Stimulated activated CD8-positive, alpha-beta memory T cell treated with anti-CD3 and anti-CD28 coated beads, Interleukin-7, amount 100 ng/mL, for 48 hours (primary cell): ENCODE measurements around the gene PPCDC.

Experiments
- DNase-seq, 2 donors: peaks; one replicate each; pipeline ENCODE4 v3.0.0-alpha.2; 2020; ENCODE audit warnings: low read depth in 1 of 2; ENCODE audit errors: extremely low read depth in 1 of 2

Gene PPCDC

DNA sequence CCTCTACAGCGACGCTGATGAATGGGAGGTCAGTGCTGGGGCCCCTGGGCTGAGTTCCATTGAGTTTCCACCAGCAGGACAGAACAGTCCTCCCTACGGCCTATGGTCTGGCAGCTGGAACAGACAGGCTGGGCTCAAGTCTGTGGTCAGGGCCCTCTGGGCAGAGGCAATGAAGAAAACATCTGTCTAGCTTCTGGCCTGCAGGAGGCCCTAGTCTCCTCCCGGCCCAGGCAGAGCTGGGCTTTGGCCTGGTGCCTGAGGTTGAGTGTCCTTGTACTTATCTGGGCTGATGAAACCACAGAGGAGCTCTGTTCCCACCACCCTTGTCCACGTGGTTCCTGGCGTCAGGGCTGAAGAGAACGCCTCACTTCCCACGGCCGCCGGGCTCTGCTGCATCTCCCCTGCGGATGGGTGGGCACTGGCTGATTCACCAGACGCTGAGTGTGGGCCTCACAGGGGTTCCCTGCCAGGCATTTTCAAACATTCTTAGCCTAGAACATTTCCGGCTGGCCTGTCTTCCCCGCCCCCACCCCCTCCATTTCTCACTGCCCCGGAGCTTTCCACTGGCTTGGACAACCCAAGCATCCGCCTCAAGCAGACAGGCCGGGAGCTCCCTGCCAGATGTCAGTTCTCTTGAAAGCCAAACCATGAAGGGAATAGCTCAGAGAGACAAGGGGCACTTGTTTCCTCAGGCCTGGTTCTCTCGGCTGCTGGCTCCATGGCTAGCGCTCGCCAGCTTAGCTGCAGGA, 20.3 kb downstream of the PPCDC start:
- DNase-seq = no peak

DNA sequence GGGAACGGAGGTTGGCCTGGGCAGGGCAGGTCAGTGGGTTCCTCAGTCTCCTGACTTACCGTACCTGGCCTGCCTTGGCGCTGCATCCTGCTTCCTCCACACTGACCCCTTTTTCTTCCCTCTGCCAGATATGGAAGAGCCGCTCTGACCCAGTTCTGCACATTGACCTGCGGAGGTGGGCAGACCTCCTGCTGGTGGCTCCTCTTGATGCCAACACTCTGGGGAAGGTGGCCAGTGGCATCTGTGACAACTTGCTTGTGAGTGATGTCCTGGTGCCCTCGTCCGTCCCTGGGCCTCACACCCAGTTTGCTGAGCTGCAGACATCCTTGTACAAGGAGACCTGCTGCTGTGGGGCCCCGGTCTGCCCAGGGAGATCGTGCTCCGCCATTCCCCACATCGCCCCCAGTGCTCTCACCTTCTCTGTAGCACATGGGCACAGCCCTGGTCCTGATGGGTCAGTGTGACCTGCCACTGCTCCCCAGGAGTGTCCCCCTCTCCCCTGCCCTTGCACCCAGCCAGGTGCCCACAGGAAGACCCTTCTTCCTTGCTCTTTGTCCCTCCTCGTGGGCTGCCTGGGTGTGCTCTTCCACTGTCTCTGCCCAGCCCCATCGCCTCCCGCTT, 21.0 kb downstream of the PPCDC start:
- DNase-seq = no peak

DNA sequence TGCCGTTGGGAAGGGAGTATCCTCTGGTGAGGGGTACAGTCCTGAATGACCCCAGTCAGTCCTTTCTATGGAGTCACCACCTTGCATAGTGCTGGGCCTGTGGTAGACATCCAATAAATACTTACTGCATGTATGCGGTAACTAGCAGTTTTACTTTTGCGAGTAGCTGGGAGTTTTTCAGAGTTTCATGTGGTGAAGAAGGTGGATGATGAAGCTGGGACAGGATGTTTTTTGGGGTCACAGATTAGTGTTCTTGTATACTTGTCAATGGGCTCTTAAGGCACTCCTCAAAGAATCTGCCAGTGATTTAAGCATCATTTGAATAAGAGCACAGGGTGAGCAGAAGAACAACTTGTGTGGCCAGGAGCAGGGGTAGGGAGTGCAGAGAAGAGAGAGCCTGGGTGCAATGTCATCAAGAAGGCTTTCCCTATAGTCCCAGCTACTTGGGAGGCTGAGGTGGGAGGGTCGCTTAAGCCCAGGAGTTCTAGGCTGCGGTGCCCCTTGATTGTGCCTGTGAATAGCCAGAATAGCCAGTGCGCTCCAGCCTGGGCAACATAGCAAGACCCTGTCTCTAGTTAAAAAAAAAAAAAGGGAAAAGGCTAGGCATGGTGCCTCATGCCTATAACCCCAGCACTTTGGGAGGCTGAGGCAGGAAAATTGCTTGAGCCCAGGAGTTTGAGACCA, 22.1 kb downstream of the PPCDC start:
- DNase-seq = no peak

DNA sequence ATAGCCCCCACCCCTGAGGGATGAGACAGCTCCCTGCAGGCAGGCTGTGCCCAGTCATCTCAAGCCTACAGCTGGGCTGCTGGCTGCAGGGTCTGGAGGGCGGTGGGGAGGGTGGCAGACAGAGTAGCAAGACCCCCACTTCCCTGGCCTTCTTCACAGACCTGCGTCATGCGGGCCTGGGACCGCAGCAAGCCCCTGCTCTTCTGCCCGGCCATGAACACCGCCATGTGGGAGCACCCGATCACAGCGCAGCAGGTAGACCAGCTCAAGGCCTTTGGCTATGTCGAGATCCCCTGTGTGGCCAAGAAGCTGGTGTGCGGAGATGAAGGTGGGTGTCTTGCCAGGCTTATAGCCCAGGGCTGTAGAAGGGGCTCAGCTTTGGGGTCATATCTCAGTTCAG, 25.0 kb downstream of the PPCDC start:
- no peak for DNase-seq

DNA sequence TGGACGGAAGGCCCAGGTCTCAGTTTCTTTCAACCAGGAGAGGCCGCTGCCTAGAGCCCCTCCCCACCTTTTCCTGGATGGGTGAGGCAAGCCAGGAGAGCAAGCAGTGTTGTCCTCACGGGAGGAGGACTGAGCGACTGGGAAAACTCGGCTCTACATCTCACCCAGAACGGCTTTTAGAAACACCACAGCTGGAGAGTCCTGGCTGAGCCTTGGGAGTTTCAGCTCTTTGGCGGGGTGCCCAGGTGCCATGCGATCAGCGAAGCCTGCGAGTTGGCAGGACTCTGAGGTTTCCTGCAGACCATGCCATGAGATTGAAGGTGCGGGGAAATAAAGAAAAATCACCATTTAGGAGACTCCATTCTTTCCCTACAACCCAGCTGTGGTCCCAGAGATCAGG, 26.0 kb downstream of the PPCDC start:
- DNase-seq = no peak

DNA sequence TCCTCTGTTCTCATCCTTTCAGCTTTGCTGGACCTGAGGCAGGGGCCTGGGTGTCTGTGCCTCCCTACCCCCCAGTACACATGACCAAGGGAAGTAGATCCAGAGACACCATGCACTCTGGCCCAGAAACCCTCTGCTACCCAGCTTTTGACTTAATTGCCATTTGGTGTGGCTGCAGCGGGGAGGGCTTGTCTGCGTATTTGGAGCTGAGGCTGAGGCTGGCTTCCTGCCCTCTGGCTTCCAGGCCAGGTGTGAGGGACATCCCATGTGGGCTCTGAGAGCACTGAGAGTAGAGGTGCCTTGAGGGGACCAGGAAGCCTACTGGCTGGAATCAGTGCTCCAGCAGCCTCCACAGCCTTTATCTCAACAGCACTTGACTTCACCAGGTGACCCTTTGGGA, 26.9 kb downstream of the PPCDC start:
- no peak for DNase-seq

DNA sequence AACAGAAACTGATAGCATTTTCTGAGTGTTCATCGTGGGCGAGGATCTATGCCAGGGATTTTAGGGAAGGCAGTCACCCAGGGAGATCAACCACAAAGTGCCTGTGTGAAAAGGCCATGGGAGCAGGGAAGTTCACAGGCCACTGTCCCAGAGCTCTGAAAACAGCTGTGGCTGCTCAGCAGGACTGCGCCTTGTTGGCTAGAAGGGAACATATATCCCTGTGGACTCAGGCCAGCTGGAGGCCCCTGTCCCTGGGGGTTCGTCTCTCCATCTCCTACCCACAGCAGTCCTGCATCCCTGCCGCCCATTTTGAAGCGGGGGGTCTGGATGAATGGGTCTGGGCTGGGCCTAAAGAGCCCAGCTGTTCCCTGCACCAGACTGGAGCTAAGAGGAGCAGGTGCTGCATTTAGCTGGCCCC, 27.8 kb downstream of the PPCDC start:
- DNase-seq = no peak

DNA sequence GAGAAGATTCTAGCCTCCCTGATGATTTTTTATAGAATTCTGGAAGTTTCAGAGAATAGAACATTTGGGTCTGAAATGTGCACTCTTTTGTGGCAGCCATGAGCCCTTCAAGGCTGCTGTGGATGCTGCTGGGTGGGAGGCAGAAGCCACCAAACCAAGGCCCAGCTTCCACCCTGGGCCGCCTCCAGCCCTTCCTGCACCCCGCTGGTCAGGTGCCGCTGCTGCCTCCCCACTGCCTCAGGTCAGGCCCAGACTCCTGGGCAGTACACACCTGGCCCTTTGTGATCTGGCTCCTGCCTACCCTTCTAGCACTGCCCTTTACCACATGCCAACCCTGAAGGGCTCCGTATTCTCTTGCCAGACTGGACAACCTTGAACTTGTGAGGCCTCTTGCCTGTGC, 28.3 kb downstream of the PPCDC start:
- DNase-seq = no peak

DNA sequence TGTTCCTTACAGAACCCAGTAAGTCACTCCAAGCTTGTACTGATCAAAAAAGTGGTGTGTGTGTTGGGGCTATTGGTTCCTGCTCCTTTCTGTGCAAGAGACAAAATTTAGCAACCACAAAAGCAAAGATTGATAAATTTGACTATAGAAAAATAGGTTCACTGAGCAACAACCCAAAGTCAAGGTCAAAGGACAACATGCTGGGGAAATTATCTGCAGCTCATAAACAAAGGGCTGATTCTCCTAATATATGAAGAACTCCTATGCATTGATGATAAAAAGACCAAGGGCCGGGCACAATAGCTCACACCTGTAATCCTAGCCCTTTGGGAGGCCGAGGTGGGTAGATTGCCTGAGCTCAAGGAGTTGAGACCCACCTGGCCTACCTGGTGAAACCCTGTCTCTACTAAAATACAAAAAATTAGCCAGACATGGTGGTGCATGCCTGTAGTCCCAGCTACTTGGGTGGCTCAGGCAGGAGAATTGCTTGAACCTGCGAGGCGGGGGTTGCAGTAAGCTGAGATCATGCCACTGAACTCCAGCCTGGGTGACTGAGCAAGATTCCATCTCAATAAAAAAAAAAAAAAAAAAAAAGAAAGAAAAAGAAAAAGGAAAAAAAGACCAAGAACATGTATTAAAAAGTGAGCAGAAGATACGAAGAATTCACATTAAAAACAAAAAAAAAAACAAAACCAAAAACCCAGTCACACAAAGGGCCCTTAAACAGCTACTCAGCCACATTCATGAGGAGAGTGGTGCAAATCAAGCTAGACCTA, 29.8 kb downstream of the PPCDC start:
- DNase-seq = no peak

DNA sequence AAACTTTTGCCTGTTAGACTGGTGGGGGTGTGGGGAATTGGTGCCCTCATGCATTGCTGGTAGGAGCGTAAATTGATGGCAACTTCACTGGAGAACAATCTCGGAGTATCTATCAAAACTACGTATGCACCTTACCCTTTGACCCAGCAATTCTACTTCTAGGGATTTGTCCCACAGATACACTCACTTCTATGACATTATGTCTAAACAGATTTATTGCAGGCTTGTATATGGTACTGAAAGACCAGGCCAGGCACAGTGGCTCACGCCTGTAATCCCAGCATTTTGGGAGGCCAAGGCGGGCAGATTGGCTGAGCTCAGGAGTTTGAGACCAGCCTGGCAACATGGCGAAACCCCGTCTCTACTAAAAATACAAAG, 30.3 kb downstream of the PPCDC start:
- DNase-seq = no peak

DNA sequence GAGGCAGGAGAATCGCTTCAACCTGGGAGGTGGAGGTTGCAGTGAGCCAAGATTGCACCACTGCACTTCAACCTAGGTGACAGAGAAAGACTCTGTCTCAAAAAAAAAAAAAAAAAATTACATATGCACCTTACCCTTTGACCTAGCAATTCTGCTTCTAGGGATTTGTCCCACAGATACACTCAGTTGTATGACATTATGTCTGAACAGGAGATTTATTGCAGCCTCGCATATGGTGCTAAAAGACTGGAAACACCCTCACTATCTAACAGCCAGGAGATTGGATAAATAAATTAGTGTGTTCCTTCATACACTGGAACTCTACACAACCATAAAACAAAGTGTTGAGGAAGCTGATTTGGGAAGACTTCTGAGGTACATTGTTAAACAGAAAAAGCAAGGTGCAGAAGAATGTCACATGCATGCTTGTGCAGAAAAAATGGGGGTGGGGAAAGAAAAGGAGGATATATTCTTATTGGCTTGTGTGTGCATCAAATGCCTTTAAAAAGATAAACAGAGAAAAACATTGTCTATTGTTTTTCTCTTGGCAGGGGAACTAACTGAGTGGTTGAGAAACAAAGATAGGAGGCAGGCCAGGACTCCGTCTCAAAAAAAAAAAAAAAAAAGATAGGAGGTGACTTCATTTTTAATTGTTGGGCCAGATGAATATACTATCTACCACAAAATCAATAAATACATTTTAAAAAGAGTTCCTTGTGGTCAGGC, 30.9 kb downstream of the PPCDC start:
- DNase-seq = no peak

DNA sequence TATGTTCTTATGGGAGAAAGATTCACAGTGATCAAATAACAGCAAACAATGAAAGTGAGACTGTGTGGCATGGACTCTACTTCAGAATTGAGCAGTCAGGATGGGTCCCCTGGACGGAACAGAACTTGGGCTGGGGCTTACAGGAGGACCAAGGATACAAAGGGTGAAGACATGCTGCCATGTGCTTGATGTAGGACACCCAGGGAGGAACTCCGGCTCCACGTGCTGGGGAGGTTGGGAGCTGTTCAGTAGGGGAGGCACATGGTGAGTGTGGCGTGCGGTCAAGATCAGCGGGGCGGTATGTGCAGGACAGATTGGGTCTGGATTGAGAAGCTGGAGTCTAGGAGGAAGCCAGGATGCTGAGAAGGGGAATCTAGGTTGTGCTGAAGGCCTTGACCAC, 32.6 kb downstream of the PPCDC start:
- DNase-seq = no peak

DNA sequence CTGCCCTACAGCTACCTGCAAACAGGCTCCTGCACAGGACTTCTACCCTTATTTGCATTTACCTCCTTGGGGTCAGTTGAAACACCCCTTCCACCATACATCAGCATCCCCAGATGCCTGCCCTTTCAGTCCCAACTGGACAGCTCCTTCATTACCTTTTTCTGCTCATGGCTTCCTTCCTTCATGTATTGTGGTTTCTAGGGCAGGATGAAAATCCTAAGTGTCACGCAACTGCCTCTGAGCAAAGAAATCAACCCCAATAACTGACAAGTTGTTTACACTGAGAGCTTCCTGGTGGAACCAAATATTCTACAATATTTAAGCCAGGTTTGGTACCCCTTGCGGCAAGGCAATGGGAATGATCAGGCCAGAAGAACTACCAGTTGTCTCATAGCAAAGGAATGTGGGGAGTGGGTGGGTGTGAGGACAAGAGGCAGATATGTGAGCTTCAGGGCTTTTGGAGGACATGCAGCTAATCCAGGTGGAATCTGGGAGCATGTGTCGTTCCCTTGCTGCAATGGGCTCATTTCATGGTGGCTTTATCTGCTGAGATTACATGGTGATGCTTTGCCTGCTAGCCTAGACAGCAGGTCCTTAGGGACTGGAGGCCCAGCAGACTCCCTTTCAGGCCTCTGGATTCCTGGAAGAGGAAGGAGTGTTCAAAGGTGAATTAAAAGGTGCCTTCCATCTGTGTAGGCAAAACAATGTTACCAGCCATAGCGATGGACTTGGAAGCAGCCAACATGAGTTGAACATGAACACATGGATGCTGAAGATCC, 34.9 kb downstream of the PPCDC start:
- DNase-seq = no peak

DNA sequence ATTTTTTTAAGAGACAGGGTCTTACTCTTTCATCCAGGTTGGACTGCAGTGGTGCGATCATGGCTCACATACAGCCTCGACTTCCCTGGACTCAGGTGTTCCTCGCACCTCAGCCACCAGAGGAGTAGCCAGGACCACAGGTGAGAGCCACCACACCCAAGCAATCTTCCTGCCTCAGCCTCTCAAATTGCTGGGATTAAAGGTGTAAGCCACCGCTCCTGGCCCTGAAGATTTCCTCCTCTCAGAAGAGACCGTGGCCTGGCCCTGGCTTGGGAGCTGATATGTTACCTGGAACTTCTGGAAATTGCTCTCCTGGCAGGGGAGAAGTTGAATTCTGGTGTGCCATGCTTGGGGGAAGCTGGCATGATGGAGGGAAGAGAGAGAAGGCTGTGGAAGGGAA, 36.2 kb downstream of the PPCDC start:
- no peak for DNase-seq

DNA sequence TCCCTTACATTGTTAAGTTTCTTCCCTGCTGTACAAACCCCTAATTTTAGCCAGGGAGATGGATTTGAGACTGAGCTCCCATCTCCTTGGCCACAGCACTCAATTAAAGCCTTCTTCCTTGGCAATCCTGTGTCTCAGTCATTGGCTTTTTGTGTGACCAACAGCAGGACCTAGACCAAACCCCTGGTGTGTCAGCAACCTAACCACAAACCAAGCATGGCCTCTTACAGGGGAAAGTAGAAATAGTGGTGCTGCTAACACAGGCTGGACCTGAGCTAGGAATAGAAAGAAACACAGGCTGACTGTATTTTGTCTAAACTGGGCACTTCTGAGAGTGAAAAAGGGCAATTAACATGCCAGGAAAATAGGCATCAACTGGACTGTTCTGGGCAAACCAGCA, 37.9 kb downstream of the PPCDC start:
- no peak for DNase-seq

DNA sequence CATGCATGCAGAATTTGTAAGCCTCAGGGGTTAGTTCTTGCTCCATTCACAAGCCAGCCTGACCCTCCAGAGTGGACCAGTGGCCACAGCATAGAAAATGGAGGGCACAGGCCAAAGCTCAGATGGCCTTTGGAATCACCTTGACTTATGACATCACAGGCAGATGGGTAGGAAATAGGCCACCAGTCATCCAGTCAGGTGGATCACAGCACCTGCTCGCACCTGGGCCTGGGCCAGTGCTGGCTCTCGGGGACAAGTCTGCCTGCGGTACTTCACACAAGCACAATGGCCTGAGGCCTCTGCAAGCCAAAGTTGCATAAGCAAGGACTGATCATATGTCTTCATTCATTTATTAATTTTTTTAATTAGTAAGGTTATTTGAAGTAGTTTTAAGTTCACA, 39.3 kb downstream of the PPCDC start:
- DNase-seq = no peak

DNA sequence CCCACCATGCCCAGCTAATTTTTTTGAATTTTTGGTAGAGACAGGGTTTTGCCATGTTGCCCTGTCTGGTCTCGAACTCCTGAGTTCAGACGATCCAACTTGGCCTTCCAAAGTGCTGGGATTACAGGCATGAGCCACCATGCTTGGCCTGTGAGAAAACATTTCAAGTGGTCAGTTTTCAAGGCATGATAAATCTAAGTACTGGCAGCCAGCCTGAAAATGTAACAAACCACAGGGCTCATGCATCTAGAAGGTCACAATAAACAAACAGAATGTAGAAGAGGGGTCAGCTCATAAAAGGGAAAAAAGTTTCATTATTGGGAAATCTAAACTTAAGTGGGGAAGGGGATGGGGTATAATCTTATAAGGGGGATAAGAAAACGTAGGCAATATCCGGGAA, 39.9 kb downstream of the PPCDC start:
- DNase-seq = no peak

DNA sequence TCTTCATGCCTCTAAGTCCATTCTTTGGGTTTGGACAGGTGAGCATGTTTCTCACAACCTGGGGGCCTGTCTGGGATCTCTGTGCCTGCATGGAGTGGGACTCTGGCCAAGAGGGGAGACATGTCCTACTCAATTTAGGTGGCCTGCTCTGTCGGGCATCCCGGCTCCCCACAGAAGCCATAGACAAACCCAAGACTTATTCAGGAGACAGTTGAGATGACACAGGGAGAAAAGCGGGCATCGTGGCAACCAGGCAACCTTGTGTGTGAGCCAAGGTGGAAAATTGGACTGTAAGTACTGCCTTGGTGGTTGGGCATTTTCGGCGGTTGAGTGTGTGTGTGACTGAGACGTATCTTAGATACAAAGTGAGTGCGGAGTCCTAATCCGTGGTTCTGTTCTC, 40.5 kb downstream of the PPCDC start:
- DNase-seq = no peak

DNA sequence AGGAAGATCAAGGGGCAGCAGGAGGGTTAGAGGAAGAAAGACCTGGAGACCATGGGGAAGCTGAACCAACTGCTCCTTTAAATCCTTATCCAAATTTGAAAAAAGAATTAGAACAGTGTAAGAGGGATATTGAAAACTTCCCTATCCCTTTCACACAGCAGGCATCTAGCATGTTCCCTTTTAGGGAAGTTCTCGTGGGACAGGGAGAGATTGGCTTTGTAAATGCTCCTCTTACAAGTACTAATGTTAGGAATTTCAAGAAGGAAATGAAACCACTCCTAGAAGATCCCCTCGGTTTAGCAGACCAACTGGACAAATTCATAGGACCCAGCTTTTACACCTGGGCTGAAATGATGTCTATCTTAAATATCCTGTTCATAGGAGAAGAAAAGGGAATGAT, 41.5 kb downstream of the PPCDC start:
- DNase-seq = no peak

DNA sequence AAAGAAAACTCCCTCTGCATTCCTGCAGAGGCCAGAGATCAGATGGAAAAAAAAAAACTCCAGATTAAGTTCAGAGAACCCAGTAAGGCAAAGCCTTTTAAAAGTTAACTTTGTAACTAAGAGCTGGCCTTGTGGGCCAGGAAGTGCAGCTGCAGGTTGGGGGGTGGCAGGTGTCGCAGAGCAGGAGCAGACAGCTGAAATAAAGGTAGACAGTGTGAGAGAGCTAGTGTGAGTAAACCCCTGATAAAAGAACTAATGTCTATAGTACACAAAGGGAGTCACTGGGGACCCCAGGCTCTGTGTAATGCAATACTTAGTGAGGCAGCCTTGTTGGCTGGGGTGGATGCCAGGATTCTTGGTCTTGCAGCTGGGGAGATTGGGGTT, 42.1 kb downstream of the PPCDC start:
- no peak for DNase-seq
